HG03097 (cell line): ENCODE data around the gene PGP.
"Not testable (repeated sequence)": the region's sequence is repeated elsewhere in the genome, so short reads cannot be mapped to it uniquely, and the experiment has no call there.

Experiments
- ATAC-seq: cut with Tn5 transposase; IDR thresholded peaks from one replicate; pipeline ENCODE4 v1.9.1; 2021; ENCODE audit not compliant: unreplicated experiment, low FRiP score

PGP gene

DNA sequence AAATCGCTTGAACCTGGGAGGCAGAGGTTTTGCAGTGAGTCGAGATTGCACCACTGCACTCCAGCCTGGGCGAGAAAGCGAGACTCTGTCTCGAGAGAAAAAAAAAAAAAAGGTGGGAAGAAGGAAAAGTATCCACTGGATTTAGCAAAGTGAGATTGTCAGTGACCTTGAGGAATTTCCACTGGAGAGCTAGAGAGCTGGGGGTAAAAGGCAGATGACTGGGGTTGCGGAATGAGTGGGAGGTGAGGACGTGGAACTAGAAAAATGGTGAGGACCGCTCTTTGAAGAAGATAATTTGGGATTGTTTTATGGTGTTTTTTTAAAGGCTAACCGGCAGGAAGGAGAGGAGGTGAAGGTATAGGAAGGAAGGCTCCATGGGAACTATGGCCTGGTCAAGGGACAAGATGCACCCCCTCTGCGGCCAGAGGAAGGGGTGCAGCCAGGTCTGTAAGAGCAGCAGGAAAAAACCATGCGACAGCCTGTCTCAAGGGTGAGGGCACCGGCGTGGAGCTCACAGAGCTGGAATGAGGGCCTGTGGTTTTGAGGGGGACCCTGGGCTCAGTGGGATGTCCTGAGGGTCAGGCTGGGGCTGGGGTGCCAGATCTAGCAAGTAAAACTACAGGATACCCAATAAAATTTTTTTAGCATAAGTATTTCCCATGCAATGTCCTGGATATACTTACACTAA lies 10.1 kb downstream of the PGP start:
- no peak for ATAC-seq

DNA sequence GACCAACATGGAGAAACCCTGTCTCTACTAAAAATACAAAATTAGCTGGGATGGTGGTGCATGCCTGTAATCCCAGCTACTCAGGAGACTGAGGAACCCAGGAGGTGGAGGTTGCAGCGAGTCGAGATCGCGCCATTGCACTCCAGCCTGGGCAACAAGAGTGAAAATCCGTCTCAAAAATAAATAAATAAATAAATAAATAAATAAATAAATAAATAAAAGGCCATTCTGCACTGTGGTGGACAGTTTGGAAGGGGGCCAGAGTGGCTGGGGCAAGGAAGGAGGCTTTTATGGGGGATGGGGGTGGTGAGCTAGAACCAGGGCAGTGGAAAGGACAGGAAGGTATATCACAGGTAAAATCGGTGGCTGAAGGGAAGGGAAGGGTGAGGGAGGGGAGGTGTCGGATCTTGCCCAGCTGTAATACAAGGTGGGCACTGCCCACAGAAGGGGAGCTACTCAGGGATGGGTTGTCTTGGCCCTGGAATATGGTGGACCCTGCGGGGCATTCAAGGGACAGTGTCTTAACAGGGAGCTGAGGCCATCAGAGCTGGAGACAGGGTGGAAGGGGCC lies 11.4 kb downstream of the PGP start:
- ATAC-seq: not testable (repeated sequence)

DNA sequence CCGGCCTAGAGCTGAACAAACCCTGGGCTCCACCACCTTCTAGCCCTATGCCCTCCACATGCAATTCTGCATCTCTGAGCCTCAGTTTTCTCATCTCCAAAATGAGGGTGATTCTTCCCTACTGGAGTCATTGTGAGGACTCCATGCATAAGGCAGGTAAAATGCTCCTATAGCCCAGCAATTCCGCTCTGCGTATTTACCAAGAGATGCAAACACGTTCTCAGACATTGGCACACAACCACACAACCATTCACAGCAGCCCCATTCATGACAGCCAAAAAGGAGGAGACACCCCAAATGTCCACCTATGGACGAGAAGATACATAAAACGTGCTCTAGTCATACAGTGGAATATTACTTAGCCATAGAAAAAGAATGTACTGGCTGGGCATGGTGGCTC lies 14.3 kb downstream of the PGP start:
- ATAC-seq: no peak

DNA sequence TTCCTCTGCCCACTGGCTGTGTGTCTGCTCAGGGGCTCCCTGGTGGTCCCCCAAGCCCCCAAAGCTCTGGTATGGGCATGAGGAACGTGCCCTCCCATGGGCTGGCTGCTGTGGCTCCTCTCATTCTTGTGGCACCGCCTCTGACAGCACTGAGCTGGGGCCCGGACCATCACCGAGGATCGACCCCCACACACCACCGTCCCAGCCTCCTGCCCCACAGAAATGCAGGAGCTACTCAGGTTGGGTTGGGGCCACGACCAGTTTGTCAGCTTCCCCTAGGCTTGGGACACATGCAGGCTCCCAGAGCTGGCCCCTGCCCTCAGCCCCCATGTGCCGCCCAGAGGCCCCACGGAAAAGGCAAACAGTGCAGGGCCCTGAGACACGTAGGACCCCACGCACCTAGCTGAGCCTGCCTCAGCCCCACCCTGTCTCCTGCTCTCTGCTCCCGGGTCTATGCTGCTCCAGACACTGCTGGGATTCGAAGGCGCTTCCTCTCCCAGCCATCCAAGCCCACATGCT lies 15.0 kb downstream of the PGP start:
- no peak for ATAC-seq

DNA sequence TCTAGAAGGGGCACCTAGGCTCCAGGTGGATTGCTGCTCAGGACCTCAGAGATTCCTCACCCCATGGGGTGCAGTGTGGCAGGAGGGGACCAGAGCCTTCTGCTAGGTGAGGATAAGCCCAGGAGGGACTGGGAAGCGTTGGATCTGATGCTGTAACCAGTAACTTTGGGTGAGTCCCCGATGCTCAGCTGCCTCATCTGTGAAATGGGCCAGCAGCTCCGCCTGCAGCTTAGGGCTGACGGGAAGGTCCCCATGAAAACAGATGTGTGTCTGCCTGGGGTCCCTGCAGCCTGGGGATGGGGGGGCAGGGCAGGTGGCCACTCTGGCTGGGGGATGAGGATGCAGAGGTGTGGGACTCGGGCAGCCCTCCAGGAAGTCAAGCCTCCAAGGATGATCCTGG lies 15.5 kb downstream of the PGP start:
- no peak for ATAC-seq

DNA sequence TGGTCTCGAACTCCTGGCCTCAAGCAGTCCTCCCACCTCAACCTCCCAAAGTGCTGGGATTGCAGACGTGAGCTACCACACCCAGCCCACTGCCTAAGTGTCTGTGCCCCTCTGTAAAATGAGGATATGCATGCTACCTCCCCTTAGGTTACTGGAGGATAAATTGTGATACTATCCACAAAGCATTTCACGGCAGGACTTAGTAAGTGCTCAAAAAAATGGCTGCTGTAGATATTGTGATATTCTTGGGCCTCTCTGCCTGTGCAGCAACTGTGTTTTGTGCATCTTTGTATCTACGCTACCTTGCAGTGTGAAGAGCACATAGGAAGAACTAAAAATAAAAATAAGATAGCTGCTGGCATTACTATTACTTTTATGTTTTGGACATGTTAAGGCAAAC lies 16.4 kb downstream of the PGP start:
- ATAC-seq: no peak

DNA sequence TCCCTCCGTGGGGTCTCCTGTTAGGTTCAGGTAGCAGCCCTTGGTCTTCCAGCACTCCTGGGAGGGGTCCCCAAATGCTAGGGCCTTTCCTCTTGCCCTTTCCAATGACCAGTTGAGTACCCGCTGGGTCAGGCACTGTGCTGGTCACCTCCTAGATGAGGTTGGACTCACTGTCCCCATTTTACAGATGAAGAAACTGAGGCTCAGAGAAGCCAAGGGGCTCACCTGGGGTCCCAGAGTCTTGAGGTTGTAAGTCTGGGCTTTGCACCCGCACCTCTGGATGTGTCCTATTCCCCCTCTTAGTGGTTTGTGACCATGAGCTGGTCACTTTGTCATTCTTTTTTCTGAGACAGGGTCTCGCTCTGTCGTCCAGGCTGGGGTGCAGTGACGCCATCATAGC lies 16.9 kb downstream of the PGP start:
- ATAC-seq: no peak

DNA sequence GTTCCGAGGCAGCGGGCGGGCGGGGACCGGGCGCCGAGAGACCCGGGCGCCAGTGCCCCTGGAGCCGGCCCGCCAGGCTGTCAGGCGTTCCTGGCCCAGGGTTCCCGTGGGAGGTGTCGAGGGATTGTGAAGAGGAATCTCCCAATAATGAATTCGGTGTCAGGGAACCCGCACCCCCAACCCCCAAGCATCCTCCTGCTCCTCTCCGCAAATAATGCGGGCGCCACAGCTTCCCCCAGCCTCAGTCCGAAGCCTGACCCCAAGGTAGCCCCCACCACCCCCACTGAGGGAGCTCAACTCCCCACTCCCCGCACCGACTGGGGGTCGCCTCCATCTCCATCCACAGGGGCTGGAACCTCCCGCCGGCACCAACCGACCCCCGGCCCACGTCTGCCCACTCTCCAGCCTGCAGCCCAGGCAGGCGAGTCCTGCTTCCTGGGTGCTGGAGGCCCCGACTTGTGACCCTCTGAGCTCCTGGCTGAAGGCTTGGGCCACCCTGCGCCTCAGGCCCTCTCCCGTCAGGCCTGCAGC lies 17.6 kb downstream of the PGP start:
- ATAC-seq: no peak

DNA sequence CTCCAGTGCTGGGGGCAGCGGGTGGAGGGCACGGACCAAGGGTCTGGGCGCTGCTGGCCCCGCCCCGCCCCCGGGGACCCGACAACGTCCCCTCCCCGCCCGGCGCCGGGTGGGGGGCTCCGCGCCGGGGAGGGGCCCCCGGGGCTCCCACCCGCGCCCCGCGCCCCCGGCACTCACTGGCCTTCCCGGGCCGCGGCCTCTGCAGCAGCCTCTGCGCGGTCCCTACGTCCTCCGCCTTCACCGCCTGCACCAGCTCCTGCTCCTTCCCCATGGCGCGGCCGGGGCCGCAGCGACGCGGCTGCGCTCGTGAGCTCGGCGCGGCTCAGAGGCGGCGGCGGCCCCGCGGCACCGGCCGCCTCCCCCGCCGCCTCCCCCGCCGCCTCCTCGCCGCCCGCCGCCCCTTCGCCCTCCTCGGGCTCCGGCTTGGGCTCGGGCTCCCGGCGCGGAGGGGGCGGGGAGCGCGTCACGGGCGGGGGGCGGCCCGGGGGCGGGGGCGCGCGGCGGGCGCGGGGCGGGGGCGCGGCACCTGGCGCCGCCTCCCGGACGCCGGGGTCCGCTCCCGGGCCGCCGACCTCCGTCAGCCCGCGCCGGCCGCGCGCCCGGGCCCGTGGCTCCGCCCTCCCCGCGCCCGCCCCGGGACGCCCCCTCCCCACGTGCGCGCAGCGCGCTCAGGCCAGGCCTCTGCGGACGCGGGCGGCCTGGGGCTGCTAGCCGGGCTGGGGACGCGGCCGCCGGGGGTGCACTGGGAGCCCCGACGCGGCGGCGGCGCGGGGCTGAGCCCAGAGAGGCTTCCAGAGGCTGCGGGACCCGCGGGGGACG lies 18.3 kb downstream of the PGP start, which contains the start of gene CASKIN1:
Gene CASKIN1, minus strand, starts transcription at position 444 of the 819 bp plus-strand sequence. Its CDS starts 173 bp downstream, at position 271.
- ATAC-seq: no peak

DNA sequence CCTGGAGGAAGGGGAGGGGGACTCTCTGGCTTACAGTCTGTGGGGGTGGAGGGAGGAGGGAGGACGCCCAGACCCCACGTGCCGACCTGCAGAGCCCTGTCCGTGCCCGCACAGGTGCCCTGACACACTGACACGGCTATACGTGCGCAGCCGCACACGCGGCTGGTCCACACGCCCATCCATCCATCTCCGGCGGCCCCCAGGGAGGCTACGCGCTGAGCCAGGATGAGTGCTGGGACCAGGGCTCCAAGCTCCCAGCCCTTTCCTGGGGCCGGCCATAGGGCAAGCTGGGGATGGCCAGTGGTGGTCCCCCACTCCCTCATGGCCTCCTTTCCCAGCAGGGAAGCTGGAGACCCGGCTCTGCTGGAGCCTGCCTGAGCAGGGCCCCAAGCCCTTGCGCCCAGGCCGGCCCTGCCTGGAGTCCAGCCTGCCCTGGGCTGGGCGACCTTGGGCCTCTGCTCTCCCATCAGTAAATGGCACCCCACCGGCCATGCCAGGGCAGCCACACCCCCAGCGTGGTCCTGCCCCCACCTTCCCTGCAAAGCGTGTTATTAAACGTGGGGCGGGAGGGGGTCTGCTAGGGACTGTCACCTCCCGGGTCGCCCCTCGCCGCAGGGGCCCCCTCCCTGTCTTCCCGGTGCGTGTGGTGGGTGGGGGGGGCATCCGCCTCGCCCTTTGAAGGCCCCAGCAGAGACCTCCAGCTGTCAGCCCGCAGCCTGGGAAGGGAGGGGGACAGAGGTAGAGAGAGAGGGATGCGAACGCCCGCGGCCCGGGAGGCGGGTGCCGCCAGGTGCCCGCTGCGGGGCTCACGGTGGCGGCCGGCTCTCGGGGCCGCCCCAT lies 19.1 kb downstream of the PGP start:
- ATAC-seq: no peak

DNA sequence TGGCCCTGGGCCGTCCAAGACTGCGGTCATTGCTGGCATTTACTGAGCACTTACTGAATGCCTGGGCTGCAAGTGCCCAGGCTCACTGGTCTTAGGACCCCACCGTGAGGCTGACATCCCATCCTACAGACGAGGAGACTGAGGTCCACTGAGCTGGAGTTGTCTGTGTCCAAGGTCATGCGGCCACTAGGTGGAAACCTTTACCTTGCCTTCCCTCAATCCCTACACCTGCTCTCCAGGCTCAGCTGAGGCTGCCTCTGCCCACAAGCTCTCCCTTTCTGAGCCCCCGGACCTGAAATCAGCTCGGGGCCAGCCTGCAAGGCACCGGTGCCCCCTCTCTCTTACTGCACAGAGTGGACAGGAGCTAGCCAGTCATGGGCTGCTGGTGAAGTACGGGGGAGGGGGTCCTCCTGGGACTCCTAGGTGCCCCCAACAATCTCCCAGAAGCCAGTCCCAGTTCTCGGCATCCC lies 19.8 kb downstream of the PGP start:
- ATAC-seq: no peak

DNA sequence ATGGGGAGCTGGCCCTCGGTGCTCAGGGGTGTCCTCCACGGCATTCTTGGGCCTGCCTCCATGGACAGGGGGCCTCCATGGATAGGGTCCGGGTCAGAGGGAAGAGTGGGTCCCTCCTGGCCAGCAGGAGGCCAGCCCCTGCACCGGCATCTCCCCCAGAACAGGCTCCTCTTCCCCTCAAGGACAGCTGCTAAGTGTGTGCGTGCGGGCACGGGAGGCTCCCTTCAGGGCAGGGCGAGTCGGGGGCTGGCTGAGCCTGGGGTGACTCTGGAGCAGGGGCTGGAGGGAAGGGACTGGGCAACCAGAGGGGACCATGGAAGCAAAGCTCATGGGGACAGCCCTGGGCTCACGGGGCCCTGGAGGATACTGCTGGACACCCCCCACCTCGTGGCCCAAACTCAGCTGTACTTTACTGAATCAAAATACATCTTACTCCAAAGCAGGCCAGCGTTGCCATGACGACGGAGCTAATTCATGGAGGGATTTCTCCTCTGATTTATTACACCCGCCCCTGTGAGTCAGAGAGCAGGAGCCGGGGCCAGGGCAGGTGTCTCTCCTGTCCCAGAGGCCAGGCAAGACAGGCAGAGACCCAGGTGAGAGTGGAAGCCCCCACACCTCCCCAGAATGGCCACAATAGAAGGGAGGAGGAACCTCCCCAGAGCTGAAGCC lies 20.3 kb downstream of the PGP start:
- no peak for ATAC-seq

DNA sequence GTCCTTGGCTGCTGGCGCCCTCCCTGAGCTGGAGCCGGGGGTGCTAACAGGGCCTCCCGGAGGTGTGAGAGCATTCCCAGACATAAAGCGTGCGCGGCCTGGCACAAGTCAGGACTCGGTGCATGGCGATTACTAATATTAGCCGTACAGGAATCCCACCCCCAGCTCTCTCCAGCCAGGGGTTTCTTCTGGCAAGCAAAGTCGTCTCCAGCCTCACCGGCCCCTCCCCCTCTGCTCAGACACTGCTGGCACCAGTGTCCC lies 23.3 kb downstream of the PGP start:
- no peak for ATAC-seq

DNA sequence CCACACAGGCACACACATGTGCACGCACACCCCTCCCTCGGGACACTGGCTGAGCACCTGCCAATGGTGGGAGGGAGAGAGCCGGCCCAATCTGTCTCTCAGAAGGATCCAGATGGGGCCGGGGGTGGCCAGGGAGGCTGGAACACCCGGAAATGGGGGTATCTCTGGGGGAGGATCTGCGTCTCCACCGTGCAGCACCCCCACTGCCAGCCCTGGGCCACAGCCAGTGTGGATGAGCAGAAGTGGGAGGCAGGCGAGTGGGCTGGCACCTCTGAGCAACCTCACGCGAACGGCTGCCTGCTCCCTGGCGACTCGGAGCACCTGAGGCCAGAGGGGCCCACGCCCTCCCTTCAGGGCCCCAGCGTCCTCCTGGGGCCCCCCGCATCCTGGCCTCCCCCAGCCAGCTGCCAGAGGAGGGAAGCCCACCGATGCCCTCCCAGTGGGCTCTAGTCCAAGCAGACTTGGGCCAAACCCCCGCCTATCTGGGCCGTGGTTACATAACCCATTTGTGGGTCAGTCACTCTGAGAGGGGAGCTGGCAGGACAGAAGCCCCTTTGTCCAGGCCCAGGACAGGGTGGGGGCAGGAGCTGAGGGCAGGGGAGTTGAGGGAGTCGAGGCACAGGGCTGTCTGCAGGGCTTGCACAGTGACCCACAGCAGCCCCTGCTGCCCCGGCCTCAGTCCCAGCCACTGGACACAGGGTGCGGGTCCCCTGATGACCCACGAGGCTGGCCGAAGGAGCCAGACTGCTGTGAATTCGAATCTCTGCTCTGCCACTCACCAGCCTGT lies 23.8 kb downstream of the PGP start:
- no peak for ATAC-seq

DNA sequence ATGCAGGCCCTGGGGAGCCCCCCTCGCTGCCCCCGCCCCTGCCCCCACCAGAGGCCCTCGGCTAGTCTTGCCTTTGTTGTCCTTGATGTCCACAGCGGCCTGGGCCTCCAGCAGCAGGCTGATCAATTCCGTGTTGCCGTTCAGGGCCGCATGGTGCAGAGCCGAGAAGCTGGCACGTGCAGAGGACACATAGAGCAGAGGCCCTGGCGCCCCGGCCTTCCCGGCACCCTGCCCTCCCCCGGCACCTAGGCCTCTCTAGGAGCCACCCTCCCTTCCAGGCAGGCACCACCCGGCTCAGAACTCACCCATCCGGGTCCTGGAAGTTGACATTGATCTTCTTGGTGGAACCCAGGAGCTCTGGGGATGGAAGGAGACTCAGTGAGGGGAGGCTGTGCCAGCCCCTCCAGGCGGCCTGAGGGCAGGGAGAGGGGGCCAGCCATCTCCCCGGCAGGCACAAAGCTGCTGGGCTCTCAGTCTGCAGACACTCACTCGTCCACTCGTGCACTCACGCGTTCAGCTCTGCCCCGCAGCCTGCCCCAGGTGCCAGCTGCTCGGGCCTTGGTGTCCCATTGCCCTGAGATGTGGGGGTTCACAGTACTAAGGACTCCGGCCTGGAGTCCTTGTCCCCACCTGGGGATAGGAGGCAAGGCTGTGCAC lies 24.5 kb downstream of the PGP start:
- no peak for ATAC-seq

DNA sequence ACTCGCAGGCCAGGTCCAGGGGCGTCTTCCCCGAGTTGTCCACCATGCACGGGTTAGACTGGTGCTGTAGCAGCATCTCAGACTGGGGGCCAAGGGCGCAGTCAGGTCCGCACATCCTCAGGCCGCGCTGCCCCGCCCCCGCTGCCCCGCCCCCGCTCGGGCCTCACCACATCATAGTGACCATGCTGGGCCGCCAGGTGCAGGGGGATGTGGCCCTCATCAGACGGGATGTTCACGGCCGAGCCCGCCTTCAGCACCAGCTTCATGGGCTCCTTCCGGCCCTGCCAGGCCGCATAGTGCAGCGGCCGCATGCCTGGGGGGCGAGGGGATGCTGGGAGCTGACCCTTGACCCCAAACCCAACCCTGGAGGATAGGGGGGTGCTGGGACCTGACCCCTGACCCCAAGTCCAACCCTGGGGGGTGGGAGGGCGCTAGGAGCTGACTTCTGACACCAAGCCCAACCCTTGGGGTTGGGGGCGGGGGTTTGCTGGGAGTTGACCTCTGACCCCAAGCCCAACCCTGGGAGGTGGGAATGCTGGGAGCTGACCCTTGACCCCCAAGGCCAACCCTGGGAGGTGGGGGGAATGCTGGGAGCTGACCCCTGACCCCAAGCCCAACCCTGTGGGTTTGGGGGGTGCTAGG lies 25.3 kb downstream of the PGP start:
- no peak for ATAC-seq

DNA sequence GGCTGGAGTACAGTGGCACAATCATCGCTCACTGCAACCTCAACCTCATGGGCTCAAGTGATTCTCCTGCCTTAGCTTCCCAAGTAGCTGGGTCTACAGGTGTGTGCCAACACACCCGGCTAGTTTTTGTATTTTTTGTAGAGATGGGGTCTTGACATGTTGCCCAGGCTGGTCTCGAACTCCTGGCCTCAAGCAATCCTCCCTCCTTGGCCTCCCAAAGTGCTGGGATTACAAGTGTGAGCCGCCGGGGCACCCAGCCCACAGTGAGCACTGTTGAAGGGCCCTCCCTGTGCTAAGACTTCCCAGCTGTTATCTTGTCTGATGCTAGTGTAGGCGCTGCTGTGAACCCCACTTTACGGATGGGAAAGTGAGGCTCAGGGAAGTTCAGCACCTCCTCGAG lies 26.2 kb downstream of the PGP start:
- ATAC-seq: no peak

DNA sequence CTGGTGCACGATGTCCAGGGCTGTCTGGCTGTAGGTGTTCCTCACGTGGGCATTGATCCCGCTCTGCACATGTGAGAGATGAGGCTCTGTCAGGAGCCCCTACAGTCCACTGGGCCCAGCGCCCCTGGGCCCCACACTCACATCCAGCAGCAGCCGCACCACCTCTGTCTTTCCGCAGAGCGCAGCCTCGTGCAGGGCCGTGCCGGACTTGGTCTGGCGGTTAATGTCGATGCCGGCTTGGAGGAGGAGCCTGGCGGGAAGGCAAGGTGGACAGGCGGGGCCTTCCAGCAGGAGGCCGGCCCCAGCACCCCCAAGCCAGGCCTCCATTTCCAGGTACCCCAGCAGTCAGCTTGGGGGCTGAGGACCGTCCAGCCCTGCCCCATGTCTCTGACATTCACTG lies 27.4 kb downstream of the PGP start:
- no peak for ATAC-seq
